ENCODE measurements around the gene COL24A1.
"Not testable (repeated sequence)": the region's sequence is repeated elsewhere in the genome, so short reads cannot be mapped to it uniquely, and the experiment has no call there.

The COL24A1 gene

DNA sequence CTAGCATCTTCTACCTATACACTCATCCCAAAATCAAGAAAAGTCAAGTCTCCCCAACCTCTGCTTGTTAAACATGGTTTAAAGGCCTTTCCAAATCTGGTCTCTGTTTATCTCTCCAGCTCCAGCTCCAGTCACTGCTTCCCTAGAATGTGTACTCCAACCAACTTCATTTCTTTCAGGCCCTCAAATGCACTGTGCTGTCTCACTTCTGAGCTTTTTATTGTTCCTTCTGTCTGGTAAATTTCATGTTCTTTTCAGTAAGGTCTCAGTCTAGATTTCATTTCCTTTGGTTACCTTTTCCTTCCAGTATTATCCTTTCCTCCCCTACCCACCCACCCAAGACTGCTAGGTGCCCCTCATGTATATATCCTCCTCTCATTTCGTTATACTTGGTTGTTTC, 3.7 kb downstream of the COL24A1 start:
- no peak for DNase-seq (ENCODE audit: low spot score)

- DNase-seq (ENCODE audit: low spot score): no peak
Measured at GRCh38 chr1:86151427-86151826, 5.1 kb downstream of the COL24A1 start.

- no peak for DNase-seq (ENCODE audit: low spot score)
Measured at GRCh38 chr1:86150553-86151055, 6.0 kb downstream of the COL24A1 start.

GRCh38 chr1:86149591-86149990, 7.0 kb downstream of the COL24A1 start:
- DNase-seq (ENCODE audit: low spot score): no peak

DNA sequence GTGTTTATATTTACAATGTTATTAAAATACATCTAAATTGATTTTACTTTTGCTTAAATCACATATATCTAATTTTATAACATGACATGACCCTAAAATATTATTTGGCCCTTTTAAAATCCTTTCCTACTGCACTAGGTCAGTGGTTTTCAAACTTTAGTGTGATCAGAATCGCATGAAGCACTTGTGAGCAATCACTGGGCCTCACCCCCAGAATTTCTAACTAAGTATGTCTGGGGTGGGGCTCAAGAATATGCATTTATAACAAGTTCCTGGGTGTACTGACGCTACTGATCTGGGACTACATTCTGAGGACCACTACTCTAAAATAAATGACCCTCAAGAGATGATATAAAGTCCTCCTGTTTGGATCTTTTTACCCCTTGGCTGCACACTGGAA, 8.8 kb downstream of the COL24A1 start:
- no peak for DNase-seq (ENCODE audit: low spot score)

DNA sequence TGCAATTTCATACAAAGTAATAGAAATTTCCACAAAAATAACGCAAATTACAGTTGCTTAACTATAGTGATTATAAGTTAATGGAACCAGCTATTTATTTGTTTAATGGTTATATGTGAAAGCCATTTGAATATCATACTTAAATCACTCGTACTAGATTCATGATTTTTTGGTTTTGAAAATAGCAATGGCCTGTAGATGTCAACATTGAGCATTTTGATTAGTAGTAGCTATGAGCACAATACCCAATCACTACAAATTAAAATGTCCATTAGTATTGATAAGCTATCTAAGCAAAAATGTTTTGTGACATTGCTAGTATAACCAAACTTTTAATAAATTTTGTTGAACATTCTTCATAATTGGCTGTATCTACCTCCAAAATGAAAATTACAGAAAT, 10.0 kb downstream of the COL24A1 start:
- no peak for DNase-seq (ENCODE audit: low spot score)

GRCh38 chr1:86140281-86140880, 16.2 kb downstream of the COL24A1 start:
- no peak for DNase-seq (ENCODE audit: low spot score)

DNA sequence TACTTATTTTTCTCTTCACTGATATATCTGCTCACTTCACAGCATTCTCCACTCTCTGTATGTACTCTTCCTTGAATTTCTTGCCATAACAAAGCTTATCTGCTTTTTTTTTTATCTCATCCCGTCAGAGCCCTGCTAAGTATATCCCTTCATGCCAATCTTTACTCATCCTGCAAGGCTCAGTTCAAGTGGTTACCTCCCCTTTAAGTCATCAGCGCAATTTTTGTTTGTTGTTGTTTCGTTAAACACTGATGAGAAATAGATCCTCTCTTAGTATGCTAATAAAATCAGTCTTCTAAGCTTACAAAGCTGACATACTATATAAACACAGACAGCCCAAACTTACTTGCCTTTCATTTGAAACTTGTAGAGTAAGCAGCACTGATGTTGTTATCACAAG, 17.8 kb downstream of the COL24A1 start:
- DNase-seq (ENCODE audit: low spot score): no peak

DNA sequence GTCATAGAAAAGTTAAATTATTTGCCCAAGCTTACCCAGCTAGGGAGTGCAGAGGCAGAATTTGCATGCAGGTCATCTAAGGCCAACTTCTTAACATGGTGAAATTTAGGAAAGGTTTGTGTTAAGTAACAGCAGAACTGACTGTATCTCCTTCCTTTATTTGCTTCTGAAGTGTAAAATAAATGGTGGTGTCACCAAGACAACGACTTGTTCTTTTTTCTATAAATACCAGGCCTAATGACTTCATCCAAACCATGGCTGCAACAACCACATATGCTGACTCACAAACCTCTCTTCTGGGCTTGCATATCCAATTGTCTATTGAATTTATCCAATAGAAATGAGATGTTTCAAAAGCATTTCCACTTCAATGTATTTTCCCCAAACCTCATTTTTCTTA, 19.1 kb downstream of the COL24A1 start:
- DNase-seq (ENCODE audit: low spot score): no peak

GRCh38 chr1:86119214-86119764, 37.3 kb downstream of the COL24A1 start:
- DNase-seq (ENCODE audit: low spot score): no peak

DNA sequence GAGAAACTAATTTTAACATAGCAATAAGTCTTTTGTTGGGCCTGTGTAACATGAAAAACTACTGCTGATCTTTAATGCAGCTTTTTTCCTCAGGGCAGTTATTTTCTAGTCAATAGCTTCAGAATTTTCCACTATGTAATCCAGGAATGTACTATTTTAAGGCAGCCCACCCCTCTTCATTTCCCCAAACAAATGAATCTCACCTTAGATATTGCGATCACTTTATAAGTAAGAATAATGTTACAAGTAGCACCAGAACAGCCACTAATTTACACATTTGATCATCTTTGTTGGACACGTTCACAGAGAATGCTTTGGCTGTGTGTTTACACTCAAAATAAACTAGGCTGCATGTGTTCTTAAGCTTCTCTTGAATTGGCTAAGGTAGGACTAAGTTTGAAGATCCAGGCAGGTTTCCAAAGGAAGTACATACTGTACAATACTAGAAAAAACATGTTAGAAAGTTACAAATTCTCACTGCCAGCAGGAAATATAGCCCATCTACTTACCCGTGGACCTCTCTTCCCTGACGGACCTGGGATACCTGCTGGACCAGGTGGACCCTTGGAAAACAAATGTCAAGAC, 41.7 kb downstream of the COL24A1 start:
- DNase-seq (ENCODE audit: low spot score): no peak

DNA sequence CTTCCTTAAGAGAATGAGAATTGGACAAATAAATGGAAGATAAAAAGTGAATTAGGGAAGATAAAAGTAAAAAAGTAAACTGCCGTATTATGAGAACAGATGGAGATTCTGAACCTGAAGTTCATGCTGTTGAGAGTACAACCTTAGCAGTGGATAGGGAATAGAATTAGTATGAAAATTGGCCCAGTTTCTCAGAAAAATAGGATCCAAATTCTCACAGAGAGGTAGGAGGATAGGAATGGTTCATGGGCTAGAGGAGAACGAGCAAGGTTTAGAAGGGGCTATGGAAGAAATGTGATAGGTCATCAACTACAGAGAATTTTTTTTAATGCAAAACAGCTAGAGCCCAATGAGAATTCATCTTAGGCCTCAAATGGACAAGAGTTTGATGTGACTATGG, 42.3 kb downstream of the COL24A1 start:
- DNase-seq (ENCODE audit: low spot score): no peak

DNA sequence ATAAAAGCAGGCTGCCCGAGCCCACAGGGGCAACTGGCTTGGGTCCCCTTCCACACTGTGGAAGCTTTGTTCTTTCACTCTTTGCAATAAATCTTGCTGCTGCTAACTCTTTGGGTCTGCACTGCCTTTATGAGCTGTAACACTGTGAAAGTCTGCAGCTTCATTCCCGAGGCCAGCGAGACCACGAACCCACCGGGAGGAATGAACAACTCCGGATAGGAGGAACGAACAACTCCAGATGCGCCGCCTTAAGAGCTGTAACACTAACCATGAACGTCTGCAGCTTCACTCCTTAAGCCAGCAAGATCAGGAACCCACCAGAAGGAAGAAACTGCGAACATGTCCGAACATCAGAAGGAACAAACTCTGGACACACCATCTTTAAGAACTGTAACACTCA, 45.0 kb downstream of the COL24A1 start:
- not testable (repeated sequence) for DNase-seq (ENCODE audit: low spot score)

- DNase-seq (ENCODE audit: low spot score): no peak
Measured at GRCh38 chr1:86110451-86111129, 46.0 kb downstream of the COL24A1 start.

GRCh38 chr1:86105533-86105866, 51.1 kb downstream of the COL24A1 start:
- no peak for DNase-seq (ENCODE audit: low spot score)

- DNase-seq (ENCODE audit: low spot score): no peak
Measured at GRCh38 chr1:86104606-86105532, 51.7 kb downstream of the COL24A1 start.

- no peak for DNase-seq (ENCODE audit: low spot score)
Measured at GRCh38 chr1:86101616-86102015, 55.0 kb downstream of the COL24A1 start.

GRCh38 chr1:86100401-86100800, 56.2 kb downstream of the COL24A1 start:
- no peak for DNase-seq (ENCODE audit: low spot score)

GRCh38 chr1:86089765-86090164, 66.8 kb downstream of the COL24A1 start:
- no peak for DNase-seq (ENCODE audit: low spot score)

GRCh38 chr1:86085741-86086409, 70.7 kb downstream of the COL24A1 start:
- DNase-seq (ENCODE audit: low spot score): no peak

DNA sequence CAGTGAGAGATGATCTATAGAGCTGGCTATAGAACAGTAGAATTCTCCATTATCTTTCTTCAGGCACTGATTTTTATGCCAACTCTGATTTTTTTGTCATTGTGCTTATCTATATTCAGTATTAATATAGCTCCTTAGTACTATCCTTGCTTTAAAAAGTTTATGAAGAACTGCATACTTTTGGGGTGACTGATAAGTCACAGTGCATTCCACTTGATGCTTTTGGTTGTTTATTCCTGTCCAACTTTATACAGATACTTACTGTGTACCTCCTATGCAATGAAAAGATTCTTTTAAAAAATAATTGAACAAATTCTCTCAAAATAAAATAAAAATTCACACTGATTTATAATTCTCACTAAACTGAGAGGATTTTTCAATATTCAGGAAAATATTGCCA, 71.6 kb downstream of the COL24A1 start:
- no peak for DNase-seq (ENCODE audit: low spot score)

DNA sequence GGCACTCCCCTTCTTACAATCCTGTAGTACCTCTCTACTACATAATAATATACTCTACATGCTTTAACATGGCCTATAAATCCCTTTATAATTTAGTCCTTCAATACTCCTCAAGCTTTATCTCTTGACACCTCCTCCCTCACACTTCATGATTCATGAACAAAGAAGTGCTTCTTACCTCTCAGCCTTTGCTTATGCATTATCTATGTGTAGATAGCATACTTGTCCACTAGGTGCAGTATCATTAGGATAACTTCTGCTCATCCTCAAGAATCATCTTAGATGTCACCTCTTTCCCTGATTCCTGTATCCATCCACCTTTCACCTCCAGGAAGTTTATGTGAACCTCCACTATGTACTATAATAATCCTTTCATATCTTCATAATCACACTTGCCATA, 74.4 kb downstream of the COL24A1 start:
- no peak for DNase-seq (ENCODE audit: low spot score)
